ENCODE results near the gene ZNF772. TPM values are rescaled to one million over a fixed set of nuclear protein-coding genes. Genes with fewer than 3 reads are reported as not detected.

The ZNF772 gene
- polyA plus RNA-seq, 1 donor: 12.2 TPM

GRCh38 chr19:57435062-57435978 is 42.0 kb downstream of the ZNF772 start, which contains the start of gene ZNF749:
Gene ZNF749, plus strand, starts transcription at chr19:57435325. Its CDS starts 254 bp downstream, at chr19:57435579.
- peaks cover 15% of the 10 kb centered on the region for H3K9me3 ChIP-seq (ENCODE audit: control insufficient read depth, low read depth, low read length)
- H3K27me3 ChIP-seq (ENCODE audit: control insufficient read depth, insufficient read depth, low read length): no peaks in the 10 kb centered on the region
- H3K36me3 ChIP-seq (ENCODE audit: control insufficient read depth, insufficient read depth, low read length): peaks cover 19% of the 10 kb centered on the region
- peaks cover 5% of the 10 kb centered on the region for H3K4me1 ChIP-seq (ENCODE audit: control insufficient read depth, insufficient read depth, low read length)
- H3K27ac ChIP-seq (ENCODE audit: low read length): peak within 1 kb of the TSS; percentile 81
- peak within 1 kb of the TSS; percentile 66 for H3K4me3 ChIP-seq (ENCODE audit: low read length)
- DNase-seq: peak; percentile 99
- WGBS (ENCODE audit: insufficient coverage, low lambda C conversion rate): no CpG with 5 or more reads among the region's 61 CpGs

GRCh38 chr19:57434386-57435061 is 42.8 kb downstream of the ZNF772 start:
- peak overlapping the region; percentile 66 for H3K4me3 ChIP-seq (ENCODE audit: low read length)
- H3K27me3 ChIP-seq (ENCODE audit: control insufficient read depth, insufficient read depth, low read length): no peaks in the 10 kb centered on the region
- peaks cover 9% of the 10 kb centered on the region for H3K9me3 ChIP-seq (ENCODE audit: control insufficient read depth, low read depth, low read length)
- H3K27ac ChIP-seq (ENCODE audit: low read length): peak overlapping the region; percentile 81
- peaks cover 16% of the 10 kb centered on the region for H3K36me3 ChIP-seq (ENCODE audit: control insufficient read depth, insufficient read depth, low read length)
- DNase-seq: no peak
- peaks cover 5% of the 10 kb centered on the region for H3K4me1 ChIP-seq (ENCODE audit: control insufficient read depth, insufficient read depth, low read length)
- WGBS (ENCODE audit: insufficient coverage, low lambda C conversion rate): 26% methylated on average over 7 of the region's 15 CpGs

GRCh38 chr19:57421037-57421436 is 56.3 kb downstream of the ZNF772 start:
- peaks cover 41% of the 10 kb centered on the region for H3K36me3 ChIP-seq (ENCODE audit: control insufficient read depth, insufficient read depth, low read length)
- H3K4me1 ChIP-seq (ENCODE audit: control insufficient read depth, insufficient read depth, low read length): no peaks in the 10 kb centered on the region
- DNase-seq: no peak
- H3K4me3 ChIP-seq (ENCODE audit: low read length): no peak overlapping the region
- H3K9me3 ChIP-seq (ENCODE audit: control insufficient read depth, low read depth, low read length): peaks cover 3% of the 10 kb centered on the region
- 100% methylated on average over 2 of the region's 3 CpGs for WGBS (ENCODE audit: insufficient coverage, low lambda C conversion rate)
- no peak overlapping the region for H3K27ac ChIP-seq (ENCODE audit: low read length)
- no peaks in the 10 kb centered on the region for H3K27me3 ChIP-seq (ENCODE audit: control insufficient read depth, insufficient read depth, low read length)

GRCh38 chr19:57419439-57419838 is 57.9 kb downstream of the ZNF772 start:
- peaks cover 56% of the 10 kb centered on the region for H3K36me3 ChIP-seq (ENCODE audit: control insufficient read depth, insufficient read depth, low read length)
- peaks cover 6% of the 10 kb centered on the region for H3K9me3 ChIP-seq (ENCODE audit: control insufficient read depth, low read depth, low read length)
- WGBS (ENCODE audit: insufficient coverage, low lambda C conversion rate): no CpG with 5 or more reads among the region's 4 CpGs

More at GRCh38 chr19:57419439-57419838, 57.9 kb downstream of the ZNF772 start:
- Histone ChIP-seq H3K4me1 (ENCODE audit: control insufficient read depth, insufficient read depth, low read length) (no peaks in the 10 kb centered on the region), H3K4me3 (ENCODE audit: low read length) (no peak overlapping the region), H3K27ac (ENCODE audit: low read length) (no peak overlapping the region), H3K27me3 (ENCODE audit: control insufficient read depth, insufficient read depth, low read length) (no peaks in the 10 kb centered on the region)
- DNase-seq: no peak

Other genes with a start within 250 kb of the ZNF772 start
- gene AURKC, start 246.5 kb downstream of the ZNF772 start, polyA plus RNA-seq: 2.2 TPM
- gene ZNF805, start 236.9 kb downstream of the ZNF772 start, polyA plus RNA-seq: 4.4 TPM
- gene ZNF460, start 197.1 kb downstream of the ZNF772 start, polyA plus RNA-seq: 2.0 TPM
- gene ZNF543, start 157.1 kb downstream of the ZNF772 start, polyA plus RNA-seq: 7.0 TPM
- gene ZNF304, start 126.3 kb downstream of the ZNF772 start, polyA plus RNA-seq: 11.1 TPM
- 19.6 TPM for gene TRAPPC2B, start 114.0 kb downstream of the ZNF772 start, polyA plus RNA-seq
- 5.7 TPM for gene ZNF547, start 114.0 kb downstream of the ZNF772 start, polyA plus RNA-seq
- 28.1 TPM for gene ZNF548, start 87.7 kb downstream of the ZNF772 start, polyA plus RNA-seq
- gene ZNF17, start 66.4 kb downstream of the ZNF772 start, polyA plus RNA-seq: 8.9 TPM
- 15.5 TPM for gene ZNF749, start 42.2 kb downstream of the ZNF772 start, polyA plus RNA-seq
- 2.8 TPM for gene VN1R1, start 20.4 kb downstream of the ZNF772 start, polyA plus RNA-seq
- gene ZNF419, start 10.2 kb upstream of the ZNF772 start, polyA plus RNA-seq: 13.6 TPM
- 11.8 TPM for gene ZNF773, start 22.4 kb upstream of the ZNF772 start, polyA plus RNA-seq
- 11.8 TPM for gene ZNF549, start 49.8 kb upstream of the ZNF772 start, polyA plus RNA-seq
- 16.2 TPM for gene ZNF550, start 82.3 kb upstream of the ZNF772 start, polyA plus RNA-seq
- 6.0 TPM for gene ZNF416, start 101.3 kb upstream of the ZNF772 start, polyA plus RNA-seq
- gene ZIK1, start 106.6 kb upstream of the ZNF772 start, polyA plus RNA-seq: 8.7 TPM
- gene ZNF530, start 122.3 kb upstream of the ZNF772 start, polyA plus RNA-seq: 4.1 TPM
- 18.3 TPM for gene ZNF134, start 136.7 kb upstream of the ZNF772 start, polyA plus RNA-seq
- gene ZNF211, start 155.6 kb upstream of the ZNF772 start, polyA plus RNA-seq: 23.8 TPM
- gene ZSCAN4, start 191.4 kb upstream of the ZNF772 start, polyA plus RNA-seq: 0.25 TPM
- gene ZNF551, start 204.4 kb upstream of the ZNF772 start, polyA plus RNA-seq: 11.3 TPM
- gene ZNF154, start 231.6 kb upstream of the ZNF772 start, polyA plus RNA-seq: 20.3 TPM

All from large intestine (tissue), 3 donors.